NT2/D1 (cell line): ENCODE data around the gene ARPC5.

Source experiments
- SUZ12 ChIP-seq: IDR thresholded peaks from 2 replicates; pipeline ENCODE4 v1.6.1; 2011; ENCODE audit not compliant: insufficient read length, insufficient read depth; ENCODE audit errors: extremely low read depth
- YY1 ChIP-seq: IDR thresholded peaks from 2 replicates; pipeline ENCODE4 v1.6.1; 2011; ENCODE audit not compliant: insufficient read length, insufficient read depth

- TF ChIP-seq SUZ12: no peak
- TF ChIP-seq YY1: no peak
Measured at GRCh38 chr1:183576537-183576936, 59.0 kb downstream of the ARPC5 start.
